ENCODE measurements around the gene STARD6. TPM values are rescaled to one million over a fixed set of nuclear protein-coding genes. Genes with fewer than 3 reads are reported as not detected.
"Not testable (repeated sequence)": the region's sequence is repeated elsewhere in the genome, so short reads cannot be mapped to it uniquely, and the experiment has no call there.

STARD6 gene, protein sequence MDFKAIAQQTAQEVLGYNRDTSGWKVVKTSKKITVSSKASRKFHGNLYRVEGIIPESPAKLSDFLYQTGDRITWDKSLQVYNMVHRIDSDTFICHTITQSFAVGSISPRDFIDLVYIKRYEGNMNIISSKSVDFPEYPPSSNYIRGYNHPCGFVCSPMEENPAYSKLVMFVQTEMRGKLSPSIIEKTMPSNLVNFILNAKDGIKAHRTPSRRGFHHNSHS
- not detected in 2 replicates for total RNA-seq (2014; rRNA removed; shearing (Covaris generic))

GRCh38 chr18:54357660-54358494 is at the start of gene STARD6, which contains the start of gene C18orf54:
TSS of gene STARD6 (minus strand) at chr18:54357858. CDS start at chr18:54354573, 3,285 bp downstream.
TSS of gene C18orf54 (plus strand) at chr18:54357906. CDS start at chr18:54360573, 2,667 bp downstream.
- DNase-seq (ENCODE audit: low spot score), result peak; percentile 89

- no peak for DNase-seq (ENCODE audit: low spot score)
Observed at GRCh38 chr18:54405290-54405689, 47.6 kb upstream of the STARD6 start.

DNA sequence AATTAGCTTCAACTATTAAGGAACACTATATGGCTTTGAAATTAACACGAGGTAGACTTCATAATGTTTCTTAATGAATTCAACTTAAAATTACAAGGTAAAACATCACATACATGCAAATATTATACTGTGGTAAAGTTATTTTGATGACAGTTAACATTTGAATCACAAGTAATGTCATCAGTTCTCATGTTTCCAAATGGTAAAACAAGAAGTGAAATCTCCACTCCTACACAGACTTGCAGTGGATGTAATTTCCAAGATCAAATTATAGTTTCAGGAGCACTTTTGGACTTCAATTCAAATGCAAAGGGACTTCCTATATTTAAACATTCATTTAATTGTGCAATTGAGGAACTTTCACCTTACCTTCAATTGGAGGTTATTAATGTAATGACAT is 39.1 kb upstream of the STARD6 start:
- DNase-seq (ENCODE audit: low spot score), result no peak

GRCh38 chr18:54393648-54394294 is 36.1 kb upstream of the STARD6 start:
- no peak for DNase-seq (ENCODE audit: low spot score)

- DNase-seq (ENCODE audit: low spot score), result peak; percentile 51
Observed at GRCh38 chr18:54392543-54393023, 34.9 kb upstream of the STARD6 start.

DNA sequence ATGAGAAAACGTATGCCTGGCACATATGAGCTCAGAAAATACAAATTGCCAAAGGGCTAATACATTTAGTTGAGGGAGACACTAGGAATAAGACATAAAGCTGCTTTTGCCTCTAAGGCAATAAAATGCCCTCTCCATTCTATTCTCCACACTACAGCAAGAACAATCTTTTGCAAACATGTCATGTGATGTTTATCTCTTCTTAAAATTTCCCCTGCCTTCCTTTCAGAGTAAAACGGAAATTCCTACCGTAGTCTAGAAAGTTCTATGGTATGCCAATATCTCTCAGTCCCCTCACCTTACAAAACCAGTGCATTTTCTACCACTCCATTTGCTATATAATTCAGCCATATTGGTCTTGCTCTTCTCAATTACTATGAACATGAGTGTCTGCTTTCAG is 33.2 kb upstream of the STARD6 start:
- DNase-seq (ENCODE audit: low spot score), result no peak

GRCh38 chr18:54389143-54389505 is 31.5 kb upstream of the STARD6 start:
- DNase-seq (ENCODE audit: low spot score), result no peak

DNA sequence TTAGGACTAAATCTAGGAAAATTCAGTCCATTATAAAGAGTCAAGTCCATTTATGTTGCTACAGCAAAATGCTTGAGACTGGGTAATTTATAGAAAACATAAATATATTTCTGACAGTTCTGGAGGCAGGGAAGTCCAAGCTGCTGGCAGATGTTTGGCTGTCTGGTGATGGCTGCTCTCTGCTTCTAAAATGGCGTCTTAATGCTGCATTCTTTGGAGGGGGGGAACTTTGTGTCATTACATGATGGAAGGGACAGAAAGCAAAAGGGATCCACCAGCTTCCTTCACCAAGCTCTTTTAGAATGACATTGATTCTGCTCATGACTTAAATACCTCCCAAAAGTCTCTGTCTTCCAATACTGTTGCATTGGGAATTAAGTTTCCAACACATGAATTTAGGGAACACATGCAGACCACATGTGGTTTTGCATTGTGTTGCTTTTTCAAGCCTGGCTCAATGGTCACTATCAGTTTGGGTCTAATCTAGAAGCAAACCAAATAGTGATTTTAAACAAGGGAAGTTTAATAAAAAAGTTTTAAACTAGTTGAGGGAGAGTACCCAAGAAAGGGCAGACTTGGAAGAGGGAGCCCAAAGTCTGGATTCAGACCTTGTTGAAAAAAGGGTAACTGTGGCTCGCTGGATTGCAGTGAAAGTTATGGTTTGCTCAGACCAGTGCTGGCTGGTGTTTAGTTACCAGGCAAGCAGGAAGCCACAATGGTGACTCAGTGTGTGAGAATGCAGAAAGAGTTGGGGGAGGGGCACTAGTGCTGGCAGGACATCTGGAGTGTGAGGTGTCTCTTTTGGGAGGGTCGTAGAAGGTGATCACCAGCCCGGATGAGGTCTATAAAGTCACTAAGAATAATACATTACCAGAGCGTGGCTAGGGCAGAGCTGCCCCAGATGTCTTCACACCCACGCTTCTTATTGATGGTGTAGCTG is 30.8 kb upstream of the STARD6 start:
- peak; percentile 90 for DNase-seq (ENCODE audit: low spot score)

GRCh38 chr18:54387631-54388030 is 30.0 kb upstream of the STARD6 start:
- DNase-seq (ENCODE audit: low spot score), result peak; percentile 24

DNA sequence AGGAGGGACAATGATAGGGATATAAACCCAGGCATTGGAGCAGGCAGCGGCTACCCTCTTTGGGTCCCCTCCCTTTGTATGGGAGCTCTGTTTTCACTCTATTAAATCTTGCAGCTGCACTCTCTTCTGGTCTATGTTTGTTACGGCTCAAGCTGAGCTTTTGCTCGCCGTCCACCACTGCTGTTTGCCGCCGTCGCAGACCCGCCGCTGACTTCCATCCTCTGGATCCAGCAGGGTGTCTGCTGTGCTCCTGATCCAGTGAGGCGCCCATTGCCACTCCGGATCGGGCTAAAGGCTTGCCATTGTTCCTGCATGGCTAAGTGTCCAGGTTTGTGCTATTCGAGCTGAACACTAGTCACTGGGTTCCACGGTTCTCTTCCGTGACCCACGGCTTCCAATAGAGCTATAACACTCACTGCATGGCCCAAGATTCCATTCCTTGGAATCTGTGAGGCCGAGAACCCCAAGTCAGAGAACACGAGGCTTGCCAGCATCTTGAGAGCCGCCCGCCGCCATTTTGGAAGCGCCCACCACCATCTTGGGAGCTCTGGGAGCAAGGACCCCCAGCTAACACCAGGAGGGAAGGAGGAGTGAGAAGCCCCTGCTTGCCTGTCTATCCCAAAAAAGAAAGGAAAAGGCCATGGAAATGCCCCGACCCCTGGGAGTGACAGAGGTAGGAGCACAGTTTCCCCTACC is 29.3 kb upstream of the STARD6 start:
- DNase-seq (ENCODE audit: low spot score), result not testable (repeated sequence)

DNA sequence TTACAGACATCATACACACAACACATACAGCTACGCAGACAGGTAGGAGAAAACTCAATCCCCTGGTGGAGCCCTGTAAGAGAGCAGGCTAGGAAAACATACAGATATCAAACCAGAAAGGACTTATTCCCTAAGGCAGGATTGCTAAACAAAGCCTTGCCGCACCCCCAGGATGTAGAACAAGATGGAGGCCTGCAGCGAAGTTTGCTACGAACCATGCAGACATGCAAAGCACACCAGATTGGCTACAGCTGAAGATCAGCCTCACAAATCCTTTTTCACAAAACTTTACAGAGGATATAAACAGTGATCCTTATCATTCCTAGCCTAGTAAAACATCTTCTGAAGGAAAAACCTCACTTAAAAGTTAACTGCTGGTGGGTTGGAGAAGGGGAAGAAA is 28.4 kb upstream of the STARD6 start:
- no peak for DNase-seq (ENCODE audit: low spot score)

GRCh38 chr18:54382733-54383252 is 25.1 kb upstream of the STARD6 start:
- DNase-seq (ENCODE audit: low spot score), result no peak

GRCh38 chr18:54382076-54382475 is 24.4 kb upstream of the STARD6 start:
- DNase-seq (ENCODE audit: low spot score), result no peak

- DNase-seq (ENCODE audit: low spot score), result no peak
Observed at GRCh38 chr18:54381640-54382039, 24.0 kb upstream of the STARD6 start.

- no peak for DNase-seq (ENCODE audit: low spot score)
Observed at GRCh38 chr18:54378057-54378456, 20.4 kb upstream of the STARD6 start.

DNA sequence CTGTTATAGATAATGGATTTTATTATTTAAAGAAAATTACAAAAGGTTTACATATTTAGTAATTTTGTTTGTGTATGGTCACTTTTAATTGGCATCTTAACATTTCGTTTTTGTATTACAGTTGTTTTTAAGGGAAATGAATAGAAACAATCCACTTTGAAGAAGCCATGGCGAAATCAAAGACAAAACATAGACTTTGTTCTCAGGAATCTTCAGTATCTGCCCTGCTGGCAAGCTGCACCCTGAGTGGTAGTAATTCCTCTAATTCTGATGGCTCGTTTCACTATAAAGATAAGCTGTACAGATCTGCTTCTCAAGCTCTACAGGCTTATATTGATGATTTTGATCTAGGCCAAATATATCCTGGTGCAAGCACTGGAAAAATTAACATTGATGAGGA is 2.7 kb upstream of the STARD6 start:
- no peak for DNase-seq (ENCODE audit: low spot score)

- DNase-seq (ENCODE audit: low spot score), result no peak
Observed at GRCh38 chr18:54359233-54359632, 1.6 kb upstream of the STARD6 start.

DNA sequence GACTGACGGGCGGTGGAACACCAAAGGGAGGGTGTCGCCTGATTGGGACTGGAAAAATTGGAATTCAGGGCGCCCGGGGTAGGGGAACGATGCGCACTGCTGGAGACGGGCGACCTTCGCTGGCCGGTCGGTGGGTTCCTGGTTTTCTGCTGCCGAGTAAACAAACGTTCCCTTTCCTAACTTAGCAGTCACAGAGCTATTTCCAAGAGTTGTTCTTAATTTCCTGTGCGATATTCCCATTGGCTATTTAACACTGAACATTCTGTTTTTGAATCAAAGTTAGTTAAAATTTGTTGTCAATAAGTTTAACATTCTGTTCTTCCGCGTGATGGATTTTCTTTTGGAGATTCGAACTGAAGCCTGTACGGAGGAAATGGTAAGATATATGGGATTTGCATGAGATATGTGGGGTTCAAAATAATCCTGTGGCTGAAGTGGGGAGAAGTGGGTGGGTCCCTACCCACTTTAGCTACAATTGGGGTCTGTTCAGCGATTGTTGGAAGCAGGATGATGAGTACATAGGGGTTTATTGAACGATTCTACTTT is 910 bp upstream of the STARD6 start:
- DNase-seq (ENCODE audit: low spot score), result no peak

- DNase-seq (ENCODE audit: low spot score), result no peak
Observed at GRCh38 chr18:54357082-54357659, 487 bp downstream of the STARD6 start.

GRCh38 chr18:54351186-54351585 is 6.5 kb downstream of the STARD6 start:
- no peak for DNase-seq (ENCODE audit: low spot score)
